GM21367 (cell line): Measurements from ENCODE around the gene SPDYE4.

Source experiments
- ATAC-seq: cut with Tn5 transposase; IDR thresholded peaks from one replicate; pipeline ENCODE4 v1.9.1; 2021; ENCODE audit not compliant: unreplicated experiment

SPDYE4 gene

DNA sequence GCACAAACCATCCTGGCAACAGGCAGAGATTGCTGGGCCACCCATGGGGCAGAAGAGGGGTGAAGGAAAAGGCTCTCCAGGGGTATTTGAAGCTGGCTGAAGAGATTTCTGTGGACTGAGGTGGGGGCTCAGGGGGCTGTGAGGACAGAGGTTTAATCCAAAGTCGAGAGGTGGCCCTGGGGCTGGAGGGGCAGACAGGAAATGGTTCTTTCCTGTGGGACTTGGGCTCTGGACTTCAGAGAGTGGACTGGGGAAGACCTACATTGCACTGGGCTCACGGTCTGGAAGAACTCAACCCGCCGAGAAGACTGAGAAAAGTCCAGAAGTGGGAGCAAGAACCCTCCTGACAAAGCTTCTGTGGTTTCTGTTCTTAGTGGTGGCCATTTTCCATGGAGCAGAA, 16.6 kb downstream of the SPDYE4 start:
- ATAC-seq, result no peak

DNA sequence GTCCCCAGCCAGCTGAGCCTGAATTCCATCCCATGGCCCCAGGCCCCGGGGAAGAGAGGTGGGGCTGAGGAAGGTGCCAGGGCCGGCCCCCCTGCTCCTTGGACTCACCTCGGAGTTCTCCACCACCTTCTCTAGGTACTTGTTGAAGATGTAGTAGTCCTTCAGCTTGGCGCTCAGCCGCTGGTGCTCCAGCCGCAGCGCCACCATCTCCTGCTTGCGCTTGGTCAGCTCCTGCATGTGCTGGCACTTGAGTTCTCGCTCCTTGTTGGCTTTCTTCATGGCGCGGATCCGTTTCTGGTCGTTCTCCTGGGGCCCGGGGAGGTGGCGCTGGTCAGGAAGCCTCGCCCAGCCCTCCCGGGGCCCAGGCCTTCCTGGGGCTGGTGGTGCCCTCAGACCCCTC, 17.0 kb downstream of the SPDYE4 start:
- no peak for ATAC-seq

DNA sequence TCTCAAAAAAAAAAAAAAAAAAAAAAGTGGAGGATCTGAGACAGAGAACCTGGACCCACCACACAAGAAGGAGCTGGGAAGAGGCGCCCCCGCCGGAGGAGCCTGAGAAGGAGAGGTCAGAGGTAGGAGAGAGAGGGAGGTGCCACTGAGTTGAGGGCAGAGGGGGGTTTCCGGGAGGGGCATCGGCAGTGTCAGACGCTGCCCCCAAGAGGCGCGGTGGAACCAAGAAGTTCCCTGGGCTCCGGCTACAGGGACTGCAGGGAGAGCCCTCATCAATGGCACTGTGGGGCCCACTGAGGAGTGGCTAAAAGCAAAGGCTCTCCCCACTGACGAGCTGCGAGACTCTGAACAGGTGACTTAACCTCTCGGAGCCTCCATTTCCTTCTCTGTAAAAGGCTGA, 17.9 kb downstream of the SPDYE4 start:
- ATAC-seq, result no peak

DNA sequence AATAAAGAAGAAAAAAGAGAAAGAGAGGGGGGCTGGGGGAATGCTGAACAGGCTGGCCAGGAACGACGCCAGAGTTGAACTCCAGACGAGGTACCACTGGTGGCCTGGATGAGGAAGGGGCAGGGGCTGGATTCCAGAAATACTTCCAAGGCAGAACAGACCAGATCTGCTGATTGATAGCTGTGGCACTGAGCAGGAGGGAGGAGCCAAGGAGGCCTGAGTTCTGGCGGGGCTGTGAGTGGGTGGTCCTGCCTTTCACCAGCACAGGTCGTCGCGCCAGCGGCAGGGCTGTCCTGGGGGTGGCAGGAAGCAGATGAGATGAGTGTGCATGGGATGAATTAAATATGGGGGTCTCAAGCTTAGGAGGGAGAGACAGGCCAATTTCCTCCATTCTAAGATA, 19.2 kb downstream of the SPDYE4 start:
- no peak for ATAC-seq

DNA sequence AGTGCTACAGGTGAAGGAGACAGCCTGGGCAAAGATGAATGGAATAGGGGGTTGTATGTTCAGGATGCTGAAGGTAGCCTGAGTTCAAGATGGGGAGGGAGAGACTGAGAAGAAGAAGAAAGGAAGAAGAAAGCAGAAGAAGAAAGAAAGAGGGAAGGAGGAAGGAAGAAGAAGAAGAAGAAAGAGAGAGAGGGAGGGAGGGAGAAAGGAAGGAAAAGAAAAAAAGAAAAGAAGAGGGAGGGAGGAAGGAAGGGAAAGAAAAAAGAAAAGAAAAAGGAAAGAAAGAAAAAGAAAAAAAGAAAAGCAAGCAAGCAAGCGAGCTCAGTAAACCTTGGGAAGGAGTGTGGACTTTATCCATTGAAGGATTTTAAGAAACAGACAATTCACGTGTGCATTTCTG, 21.6 kb downstream of the SPDYE4 start:
- ATAC-seq, result no peak

DNA sequence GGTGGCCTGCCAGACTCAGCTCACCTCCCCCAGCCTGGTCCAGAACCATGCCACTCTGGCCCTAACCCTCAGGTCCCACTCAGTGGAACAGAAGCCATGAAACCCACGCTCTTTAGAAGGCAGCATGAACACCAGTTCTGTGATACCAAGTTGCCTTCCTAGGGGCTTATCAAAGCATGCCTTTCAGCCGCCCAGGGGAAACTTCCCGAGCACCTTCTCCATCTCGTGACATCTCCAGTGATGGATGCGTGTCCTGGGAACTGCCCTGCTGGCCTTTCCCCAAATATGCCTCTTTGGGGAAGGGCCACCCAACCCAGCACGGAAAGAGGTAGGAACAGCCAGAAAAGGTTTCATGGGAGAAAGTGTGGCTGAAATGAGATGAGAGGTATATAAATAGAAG, 22.0 kb downstream of the SPDYE4 start:
- no peak for ATAC-seq

DNA sequence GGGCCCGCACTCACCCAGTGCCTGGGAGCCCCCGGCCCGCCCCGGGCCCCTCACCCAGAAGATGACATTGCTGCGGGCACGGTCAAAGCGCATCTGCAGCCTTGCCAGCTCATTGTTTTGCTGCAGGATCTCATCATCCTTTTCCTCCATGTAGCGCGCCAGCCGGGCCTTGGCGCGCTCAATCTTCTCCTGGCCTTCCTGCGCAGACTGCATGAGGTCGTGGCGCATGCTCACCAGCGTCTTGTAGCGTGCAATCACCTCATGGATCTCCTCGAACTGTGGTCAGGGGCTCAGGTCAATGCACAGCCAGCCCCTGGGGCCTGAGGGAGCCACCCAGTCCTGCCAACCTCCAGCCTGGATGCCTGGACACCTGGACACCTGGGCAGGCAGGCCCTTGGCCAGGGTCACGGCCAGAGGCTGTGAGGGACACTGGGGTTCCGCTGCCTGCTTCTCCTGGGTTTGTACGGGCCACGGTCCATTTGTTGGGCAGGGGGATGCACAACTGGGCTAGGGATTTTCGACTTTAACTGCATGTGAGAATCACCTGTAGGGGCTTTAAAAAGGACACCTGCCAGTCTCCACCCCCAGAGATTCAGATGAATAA, 22.9 kb downstream of the SPDYE4 start:
- ATAC-seq, result no peak

DNA sequence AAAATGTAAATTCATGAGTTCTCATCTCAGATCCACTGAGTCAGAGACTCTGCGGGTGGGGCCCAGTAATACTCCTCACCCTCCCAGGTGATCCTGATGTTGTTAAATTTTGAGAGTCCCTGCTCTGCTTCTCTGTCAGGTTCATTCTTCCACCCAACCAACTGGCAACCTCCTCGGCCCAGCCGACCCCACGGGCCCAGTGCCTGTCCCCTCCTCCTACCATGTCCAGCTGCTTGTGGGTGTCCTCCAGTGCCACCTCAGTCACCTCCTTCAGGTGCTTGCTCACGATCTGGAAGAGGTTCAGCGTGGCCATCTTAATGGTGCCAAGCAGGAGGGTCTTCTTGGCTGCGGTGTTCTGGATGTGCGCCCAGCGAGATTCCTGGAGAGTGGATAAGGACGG, 23.5 kb downstream of the SPDYE4 start:
- ATAC-seq, result no peak

DNA sequence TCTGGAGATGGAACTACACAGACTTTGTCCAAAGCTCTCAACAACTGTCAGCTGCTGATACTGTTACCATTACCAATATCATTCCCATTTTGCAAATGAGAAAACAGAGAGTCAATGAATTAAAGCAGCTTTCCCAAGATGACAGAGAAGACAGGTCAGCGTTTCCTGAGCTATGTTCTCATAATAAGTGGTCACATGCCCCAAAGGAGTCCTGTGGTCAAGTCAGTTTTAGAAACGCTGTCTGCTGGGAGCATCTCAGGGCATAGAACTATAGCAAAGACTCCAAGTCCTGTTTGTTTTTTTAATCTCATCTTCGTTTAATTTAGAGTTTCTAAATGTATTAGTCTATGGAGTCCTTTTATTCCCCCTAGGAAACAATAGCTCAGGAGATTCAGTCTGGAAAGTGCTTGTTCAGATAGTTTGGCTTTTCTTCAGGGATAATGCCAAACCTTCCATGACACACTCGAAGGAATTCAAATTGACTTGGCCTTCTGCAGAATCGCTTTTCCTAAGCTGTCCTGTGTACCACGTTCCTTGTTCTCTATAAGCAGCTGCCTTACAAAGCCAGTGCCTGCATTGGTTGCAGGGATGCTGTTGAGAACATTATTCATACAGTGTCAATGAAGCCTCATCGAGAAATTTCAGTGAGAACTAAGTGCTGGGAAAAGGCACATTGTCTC, 25.8 kb downstream of the SPDYE4 start:
- ATAC-seq, result no peak

DNA sequence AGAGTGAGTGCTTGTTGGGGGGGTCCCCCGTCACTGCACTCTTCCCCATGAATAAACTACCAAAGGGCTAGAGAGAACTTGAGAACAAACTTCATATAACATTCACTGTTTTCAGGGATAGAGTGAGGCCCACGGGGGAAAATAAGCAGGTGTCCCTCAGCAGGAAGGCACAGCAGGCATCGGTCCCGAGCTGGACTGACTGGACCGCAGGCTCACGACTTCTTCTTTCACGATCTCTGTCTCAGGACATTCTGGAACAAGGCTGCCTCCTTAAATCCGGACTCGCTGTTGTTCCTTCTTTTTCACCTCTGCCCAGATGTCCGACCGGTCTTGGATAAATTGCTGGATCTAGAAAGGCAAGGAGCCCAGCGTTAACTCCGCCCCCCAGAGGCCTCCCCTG, 28.5 kb downstream of the SPDYE4 start:
- no peak for ATAC-seq

DNA sequence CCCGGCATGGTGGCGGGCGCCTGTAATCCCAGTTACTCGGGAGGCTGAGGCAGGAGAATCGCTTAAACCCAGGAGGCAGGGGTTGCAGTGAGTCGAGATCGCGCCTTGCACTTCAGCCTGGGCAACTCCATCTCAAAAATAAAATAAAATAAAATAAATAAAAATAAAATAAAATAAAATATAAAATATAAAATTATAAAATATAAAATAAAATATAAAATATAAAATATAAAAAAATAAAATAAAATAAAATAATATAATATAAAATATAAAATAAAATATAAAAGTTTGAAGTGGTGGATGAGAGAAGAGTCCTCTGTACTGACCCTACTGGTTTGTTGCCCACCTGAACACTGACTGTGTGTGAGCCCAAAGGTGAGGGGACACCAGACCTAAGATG, 28.9 kb downstream of the SPDYE4 start:
- no peak for ATAC-seq

DNA sequence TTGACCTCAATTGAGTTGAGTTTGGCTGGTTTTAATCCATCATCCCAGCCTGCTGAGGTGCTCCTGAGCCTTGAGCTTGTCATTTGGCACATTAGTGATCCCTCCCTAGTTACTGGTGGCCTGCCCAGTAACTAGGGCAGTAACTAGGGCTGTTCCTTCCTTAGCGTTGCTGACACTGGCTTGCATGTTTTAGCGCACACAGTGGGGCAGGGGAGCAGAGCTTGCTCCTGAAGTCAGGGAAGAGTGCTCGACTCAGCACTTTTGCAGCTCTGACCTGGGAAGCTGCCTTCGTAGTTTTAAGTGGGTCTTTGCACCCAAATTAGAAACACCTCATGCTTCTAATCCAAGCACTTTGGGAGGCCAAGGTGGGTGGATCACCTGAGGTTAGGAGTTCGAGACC, 29.4 kb downstream of the SPDYE4 start:
- ATAC-seq, result no peak

DNA sequence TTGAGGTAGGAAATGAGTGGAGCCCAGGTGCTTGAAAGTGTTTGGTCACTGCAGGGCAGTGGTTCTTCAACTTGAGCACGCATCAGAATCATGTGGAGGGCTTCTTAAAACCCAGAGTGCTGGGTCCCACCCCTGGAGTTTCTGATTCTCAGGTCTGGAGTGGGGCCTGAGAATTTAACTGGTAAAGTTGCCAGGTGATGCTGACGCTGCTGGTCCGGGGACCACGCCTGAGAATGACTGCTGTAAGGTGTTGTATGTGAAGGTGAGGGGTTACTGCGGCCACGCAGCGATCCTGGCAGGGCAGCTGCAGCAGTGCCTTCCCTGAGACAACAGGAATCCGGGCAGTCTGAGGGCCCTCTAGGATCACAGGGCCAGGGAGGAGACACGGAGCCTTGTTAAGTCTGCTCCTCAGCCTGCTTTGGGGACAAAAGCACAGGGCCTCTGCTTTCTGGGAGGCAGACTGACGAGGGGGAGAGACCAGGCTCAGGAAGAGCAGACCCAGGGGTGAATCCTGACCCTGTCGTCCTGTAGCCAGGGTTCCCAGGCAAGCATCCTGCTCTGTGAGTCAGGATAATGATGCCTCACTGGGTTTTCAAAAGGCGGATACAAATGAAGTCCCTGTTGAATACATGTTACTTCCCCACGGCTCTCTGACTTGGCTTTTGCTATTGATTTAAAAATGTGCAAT, 30.0 kb downstream of the SPDYE4 start:
- no peak for ATAC-seq

DNA sequence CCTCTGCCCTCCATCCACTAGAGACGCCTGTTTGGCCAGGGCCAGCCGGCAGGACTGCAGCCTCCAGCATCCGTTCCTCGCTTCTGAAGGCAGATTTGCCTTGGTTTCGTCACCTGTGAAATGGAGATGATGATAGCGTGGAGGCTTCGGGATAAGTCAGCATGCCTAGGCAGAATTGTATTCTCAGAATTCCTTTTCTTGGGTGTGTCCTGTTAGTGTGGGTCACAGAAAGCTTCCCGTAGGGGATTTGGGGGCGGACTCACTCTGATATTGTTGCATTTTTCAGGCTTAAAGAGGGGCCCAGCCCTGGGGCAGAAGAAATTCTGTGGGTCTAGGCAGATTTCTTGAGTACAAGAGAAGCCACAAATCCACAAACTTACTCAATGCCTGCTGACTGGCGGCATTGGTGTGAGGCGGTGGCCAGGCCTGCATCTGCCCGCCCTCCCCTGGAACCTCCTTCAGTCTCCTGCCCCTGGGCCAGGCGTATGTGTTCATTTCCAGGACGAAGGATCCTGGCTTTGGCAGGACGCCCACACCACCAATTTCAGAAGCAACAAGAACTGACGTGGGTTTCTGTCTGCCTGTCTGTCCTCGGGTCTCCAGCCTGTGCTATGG, 31.3 kb downstream of the SPDYE4 start:
- no peak for ATAC-seq

DNA sequence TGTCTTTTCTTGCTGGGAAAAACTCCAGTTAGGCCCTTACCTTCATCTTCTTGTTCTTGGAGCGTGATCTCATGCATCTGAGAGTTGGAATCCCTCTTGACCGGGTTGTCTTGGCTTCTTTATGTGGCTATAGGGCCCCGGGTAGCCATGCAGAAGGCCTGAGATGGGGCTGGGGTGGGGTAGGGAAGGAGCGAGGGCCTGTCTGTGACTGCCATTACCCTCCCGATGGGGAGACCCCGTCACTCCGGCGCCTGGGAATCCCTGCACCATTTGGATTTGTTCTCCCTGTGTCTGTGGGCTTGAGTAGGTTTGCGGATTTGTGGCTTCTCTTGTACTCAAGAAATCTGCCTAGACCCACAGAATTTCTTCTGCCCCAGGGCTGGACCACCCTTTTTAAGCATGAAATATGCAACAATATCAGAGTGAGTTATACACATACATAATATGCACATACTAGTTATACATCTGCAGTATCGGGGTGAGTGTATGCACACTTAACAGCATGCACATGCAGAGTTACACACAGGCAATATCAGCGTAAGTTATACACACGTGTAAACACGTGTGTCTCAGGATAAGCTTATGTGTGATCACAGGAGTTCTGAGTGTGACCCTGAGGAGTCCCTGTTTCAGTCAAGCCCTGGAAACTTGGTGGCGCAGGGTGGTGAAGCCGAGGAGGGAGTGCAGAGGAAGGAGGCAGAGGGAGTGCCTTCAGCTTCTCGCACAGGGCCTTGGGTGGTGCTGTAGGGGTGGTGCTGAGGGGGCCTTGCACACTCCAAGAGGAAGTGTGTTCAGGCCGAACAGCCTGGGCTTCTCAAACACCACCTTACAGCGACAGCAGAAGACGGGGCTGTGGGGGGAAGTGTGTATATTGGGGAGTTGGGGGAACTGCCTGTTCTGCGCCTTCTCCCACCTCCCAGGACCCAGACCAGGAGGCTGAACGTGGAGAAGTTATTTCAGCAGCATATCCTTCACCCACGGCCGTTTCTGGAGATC, 32.2 kb downstream of the SPDYE4 start:
- ATAC-seq, result no peak

DNA sequence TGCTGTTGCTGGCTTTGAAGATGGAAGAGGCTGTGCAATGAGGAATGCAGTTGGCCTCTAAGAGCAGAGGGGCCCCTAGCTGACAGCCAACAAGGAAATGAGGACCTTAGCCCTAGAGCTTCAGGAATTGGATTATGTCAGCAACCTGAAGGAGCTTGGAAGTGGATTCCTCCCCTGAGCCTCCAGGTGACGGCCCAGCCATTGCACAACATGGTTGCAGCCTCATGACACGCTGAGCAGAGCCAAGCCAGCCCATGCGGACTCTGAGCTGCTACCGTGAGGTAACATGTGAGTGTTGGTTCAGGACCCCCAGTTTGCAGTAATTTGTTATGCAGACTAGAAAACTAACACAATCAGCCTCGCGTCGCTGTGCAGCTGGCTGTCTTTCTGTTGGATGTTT, 33.9 kb downstream of the SPDYE4 start:
- ATAC-seq, result no peak

DNA sequence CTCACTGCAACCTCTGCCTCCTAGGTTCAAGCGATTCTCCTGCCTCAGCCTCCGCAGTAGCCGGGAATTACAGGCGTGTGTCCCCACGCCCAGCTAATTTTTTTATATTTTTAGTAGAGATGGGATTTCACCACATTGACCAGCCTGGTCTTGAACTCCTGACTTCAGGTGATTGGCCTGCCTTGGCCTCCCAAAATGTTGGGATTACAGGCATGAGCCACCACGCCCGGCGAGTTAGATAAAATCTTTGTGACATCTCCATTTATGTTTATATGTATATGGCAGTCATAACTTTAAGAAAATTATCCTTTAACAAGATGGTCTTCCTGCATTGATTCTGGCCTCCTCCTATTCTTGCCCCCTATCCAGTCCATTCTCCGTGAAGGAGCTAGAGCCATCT, 37.8 kb downstream of the SPDYE4 start:
- ATAC-seq, result no peak

DNA sequence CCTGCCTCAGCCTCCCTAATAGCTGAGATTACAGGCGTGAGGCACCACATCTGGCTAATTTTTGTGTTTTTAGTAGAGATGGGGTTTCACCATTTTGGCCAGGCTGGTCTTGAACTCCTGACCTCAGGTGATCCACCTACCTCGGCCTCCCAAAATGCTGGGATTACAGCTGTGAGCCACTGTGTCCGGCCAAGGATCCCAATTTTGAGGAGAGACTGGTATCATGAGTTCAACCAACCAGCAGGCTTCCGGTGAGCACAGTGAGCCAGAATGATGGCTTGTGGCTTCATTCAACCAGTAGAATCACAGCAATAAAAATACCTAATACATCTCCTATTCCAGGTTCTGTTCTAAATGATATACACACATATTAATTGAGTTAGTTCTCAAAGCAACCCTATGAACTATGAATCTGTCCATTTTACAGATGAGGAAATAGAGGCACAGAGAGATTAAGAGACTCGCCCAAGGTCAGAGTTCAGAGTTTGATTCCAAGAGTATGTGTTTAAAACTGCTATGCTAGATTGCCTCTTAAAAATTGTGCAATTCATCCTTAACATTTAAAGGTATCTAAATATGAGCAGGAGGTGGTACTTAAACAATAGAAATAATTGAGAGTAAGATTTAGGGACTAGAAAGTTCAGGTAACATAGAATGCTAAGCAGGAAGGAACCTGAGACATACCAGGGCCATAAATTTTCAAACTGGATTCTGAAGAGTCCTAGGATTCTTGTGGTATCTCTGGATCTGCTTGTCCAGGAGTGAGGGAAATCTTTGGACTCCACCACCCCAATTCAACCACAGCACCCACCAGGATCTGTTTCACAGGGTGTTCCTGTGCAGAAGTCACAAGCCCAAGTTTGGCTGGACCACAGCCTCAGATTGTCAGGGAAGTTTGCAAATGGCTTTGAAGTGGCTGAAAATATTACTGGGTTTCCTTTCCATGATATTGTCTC, 38.8 kb downstream of the SPDYE4 start:
- no peak for ATAC-seq

DNA sequence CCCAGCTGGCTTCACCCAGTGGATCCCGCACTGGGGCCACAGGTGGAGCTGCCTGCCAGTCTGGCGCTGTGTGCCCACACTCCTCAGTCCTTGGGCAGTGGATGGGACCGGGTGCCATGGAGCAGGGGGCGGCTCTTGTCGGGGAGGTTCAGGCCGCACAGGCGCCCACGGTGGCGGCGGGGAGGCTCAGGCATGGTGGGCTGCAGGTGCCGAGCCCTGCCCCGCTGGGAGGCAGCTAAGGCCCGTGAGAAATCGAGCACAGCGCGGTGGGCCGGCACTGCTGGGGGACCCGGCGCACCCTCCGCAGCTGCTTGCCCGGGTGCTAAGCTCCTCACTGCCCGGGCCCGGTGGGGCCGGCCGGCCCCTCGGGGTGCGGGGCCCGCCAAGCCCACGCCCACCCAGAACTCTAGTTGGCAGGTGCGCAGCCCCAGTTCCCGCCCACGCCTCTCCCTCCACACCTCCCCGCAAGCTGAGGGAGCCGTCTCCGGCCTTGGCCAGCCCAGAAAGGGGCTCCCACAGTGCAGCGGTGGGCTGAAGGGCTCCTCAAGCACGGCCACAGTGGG, 40.3 kb downstream of the SPDYE4 start:
- no peak for ATAC-seq

DNA sequence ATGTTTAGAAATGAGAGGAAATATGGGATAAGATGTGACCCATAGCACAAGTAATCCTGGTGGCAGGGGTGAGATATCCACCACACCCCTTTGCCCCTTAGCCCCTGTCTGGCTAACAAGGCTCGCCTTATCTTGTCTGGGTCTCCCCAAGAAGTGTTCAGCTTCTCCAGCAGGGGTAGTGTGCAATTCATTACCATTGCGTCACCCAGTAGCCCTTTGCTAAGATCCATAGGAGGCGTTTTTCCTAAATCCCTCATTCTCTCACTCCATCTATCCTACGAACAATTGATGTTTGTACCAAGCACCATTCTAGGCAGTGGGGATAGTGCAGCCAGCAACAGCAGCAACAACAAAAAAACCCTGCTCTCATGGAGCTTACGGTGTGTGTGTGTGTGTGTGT, 44.5 kb downstream of the SPDYE4 start:
- no peak for ATAC-seq
